NCI-H524 treated with DMSO at 0.1 percent for 48 hours (cell line): ENCODE data around the gene TAOK1.
A peak's percentile ranks its signal among the peaks of the same experiment; 100 is the strongest.
"Not testable (repeated sequence)": the region's sequence is repeated elsewhere in the genome, so short reads cannot be mapped to it uniquely, and the experiment has no call there.

Source experiments
- DNase-seq: peaks from one replicate; lab custom pipeline; 2025; lab: John Stamatoyannopoulos, UW

The TAOK1 gene

GRCh38 chr17:29445844-29446243, 55.7 kb downstream of the TAOK1 start:
- DNase-seq: no peak

- no peak for DNase-seq
Measured at GRCh38 chr17:29449865-29450671, 59.9 kb downstream of the TAOK1 start.

DNA sequence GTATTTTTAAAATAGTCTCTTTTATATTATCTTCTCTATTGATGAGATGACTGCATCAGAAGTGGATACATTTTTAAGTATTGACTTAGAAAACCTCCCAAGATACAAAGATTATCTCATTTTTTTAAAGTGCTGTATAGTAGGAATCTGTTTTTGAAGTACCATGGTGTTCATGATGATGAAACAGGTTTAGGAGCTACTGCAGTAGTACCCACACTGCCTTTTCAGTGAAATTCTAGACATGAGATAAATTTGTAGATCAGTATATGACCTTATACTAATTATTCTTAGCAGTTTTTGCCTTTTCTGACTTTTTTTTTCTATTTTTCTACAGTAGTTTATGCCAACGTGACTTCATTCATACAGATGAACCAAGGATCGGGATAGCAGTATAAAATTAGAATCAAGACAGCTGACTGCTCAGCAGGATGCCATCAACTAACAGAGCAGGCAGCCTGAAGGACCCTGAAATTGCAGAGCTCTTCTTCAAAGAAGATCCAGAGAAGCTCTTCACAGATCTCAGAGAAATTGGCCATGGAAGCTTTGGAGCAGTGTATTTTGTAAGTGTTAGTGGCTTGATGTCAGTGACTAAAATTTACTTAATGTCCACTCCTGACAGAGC, 61.1 kb downstream of the TAOK1 start:
- no peak for DNase-seq

DNA sequence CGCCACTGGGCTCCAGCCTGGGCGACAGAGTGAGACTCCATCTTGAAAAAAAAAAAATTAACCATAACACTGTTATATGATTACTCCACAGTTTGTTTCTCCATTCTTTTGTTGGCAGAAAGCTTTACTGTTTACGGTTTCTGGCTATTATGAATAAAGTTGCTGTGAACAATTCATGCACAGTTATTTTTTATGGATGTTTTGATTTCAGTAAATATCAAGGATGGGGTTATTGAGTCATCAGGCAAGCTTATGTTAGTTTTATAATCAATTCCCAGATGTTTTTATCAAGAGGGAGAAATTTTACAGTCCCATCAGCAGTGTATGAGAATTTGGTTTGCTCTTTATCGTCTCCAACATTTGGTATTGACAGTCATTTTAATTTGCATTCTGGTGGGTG, 67.9 kb downstream of the TAOK1 start:
- DNase-seq: no peak

DNA sequence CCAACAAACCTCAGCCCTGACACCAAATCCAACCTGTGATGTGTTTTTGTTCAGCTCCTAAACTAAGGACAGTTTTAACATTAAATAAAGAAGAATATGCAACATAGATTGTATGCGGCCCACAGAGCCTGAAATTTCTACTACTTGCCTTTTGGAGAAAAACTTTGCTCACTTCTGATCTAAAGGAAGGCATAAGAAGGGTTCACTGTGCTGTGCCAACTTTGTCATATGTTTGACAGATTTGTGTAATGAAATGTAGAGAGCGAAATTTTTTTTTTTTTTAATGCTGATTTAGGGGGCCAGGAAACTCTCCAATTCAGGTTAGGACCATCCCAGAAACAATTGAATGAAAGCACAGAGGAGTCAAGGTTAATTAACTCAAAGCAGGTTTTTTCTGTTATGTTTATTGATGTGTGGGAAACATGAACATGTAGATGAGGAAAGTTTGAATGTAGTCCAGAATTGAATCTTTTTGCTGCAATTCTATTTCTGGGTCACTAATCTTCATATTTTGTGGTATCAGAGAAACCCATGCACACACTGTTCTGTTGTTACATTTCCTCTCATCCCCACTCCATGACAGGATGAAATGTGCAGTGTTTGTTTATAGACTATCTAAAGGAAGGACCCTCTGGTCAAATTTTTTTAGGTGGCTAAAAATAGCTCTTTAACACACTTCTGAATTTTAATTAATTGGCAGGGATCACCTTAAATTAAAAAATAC, 71.5 kb downstream of the TAOK1 start:
- DNase-seq: no peak

- DNase-seq: no peak
Measured at GRCh38 chr17:29469276-29469675, 79.1 kb downstream of the TAOK1 start.

- not testable (repeated sequence) for DNase-seq
Measured at GRCh38 chr17:29473437-29473836, 83.3 kb downstream of the TAOK1 start.

DNA sequence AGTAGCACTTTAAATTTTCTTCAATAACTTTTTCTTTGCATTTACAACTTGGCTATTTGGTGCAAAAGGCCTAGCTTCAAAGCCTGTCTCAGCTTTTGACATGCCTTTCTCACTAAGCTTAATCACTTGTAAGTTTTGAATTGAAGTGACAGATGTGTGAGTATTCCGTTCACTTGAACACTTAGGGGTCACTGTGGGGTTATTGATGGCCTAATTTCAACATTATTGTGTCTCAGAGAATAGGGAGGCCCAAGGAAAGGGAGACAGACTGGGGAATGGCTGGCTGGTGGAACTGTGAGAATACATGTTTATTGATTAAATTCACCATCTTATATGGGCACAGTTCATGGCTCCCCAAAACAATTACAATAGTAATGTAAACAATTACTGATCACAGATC, 84.1 kb downstream of the TAOK1 start:
- DNase-seq: peak; percentile 23

- DNase-seq: no peak
Measured at GRCh38 chr17:29475891-29476290, 85.7 kb downstream of the TAOK1 start.

DNA sequence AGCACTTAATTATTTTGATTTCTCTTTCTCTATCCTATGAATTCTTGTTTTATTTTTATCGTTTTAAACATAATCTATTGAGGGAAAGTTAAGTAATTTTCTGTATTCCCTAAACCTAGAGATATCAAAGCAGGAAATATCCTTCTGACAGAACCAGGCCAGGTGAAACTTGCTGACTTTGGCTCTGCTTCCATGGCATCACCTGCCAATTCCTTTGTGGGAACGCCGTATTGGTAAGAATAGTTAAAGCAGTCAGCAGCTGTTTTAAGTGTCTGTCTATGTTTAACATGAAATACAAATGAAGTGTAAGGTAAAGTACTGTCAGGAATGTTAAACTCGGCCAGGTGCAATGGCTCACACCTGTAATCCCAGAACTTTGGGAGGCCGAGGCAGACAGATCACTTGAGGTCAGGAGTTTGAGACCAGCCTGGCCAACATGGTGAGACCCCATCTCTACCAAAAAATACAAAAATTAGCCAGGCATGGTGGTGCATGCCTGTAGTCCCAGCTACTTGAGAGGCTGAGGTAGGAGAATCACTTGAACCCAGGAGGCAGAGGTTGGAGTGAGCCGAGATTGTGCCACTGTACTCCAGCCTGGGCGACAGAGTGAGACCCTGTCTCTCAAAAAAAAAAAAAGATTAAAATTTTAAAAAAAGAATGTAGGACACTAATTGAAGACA, 90.2 kb downstream of the TAOK1 start:
- DNase-seq: not testable (repeated sequence)

DNA sequence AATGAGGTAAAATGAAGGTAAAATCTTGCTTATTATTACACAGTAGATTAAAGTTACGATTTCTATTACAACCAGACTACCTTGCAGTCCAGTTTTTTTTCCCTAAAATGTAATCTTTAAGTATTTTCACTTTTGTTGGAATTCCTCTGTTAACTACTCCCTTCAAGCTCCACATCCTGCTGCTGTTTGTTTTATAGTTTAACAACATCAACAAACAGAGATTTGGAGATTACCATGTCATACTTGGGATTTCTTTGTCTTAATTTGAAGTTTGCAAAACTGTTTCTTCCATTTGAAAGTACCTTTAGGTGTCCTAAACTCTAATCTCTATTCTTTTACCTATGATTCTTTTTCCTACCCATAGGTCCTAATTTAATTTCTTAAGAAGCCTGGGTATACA, 93.3 kb downstream of the TAOK1 start:
- DNase-seq: no peak

GRCh38 chr17:29495011-29495410, 104.8 kb downstream of the TAOK1 start:
- DNase-seq: no peak

DNA sequence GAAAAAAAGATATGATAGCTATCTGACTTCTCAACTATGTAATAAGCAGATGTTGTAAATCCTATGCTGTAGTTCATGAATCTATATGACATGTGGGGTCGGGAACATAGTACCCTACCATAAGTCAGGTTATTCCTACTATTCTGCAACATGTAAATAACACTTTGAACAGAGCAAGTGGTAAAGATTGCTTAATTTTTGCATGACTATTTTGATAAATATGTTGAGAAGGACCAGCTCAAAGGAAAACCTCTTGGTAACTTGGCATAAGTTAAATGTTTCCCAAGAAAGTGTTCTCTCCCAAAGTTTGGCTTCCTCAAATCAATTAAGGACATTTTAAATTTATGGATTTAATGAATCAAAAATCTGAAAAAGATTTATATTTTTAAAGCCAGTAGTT, 114.5 kb downstream of the TAOK1 start:
- no peak for DNase-seq

GRCh38 chr17:29505836-29506235, 115.7 kb downstream of the TAOK1 start:
- no peak for DNase-seq

DNA sequence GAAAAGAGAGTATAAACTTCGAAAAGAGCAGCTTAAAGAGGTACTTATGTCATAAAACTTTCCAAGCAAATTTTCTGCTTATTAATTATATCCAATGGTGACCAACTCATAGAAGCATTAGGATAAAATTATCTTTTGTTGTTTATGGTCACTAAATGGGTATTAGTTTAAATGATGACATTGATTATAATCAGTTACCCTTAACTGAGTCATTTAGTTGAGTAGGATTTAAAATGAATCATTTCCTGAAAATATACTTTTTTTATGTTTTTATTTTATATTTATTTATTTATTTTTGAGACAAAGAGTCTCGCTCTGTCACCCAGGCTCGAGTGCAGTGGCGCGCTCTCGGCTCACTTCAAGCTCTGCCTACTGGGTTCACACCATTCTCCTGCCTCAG, 120.8 kb downstream of the TAOK1 start:
- DNase-seq: no peak

GRCh38 chr17:29514792-29515191, 124.6 kb downstream of the TAOK1 start:
- DNase-seq: no peak

DNA sequence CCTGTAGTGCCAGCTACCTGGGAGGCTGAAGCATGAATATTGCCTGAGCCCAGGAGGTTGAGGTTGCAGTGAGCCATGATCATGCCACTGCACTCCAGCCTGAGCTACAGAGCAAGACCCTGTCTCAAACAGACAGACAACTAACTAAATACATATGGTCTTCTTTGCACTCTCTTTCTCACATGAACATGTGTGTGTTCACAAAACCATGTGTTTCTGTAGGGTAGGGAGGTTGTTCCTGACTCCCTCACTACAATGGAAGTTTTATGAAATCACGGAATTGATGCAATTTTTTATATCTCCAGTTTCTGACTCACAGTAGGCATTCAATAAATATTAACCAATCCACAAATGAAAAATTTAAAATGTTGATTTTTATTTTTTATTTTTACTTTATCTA, 128.2 kb downstream of the TAOK1 start:
- no peak for DNase-seq

- no peak for DNase-seq
Measured at GRCh38 chr17:29524692-29525091, 134.5 kb downstream of the TAOK1 start.

- no peak for DNase-seq
Measured at GRCh38 chr17:29526322-29526721, 136.2 kb downstream of the TAOK1 start.

GRCh38 chr17:29533976-29534375, 143.8 kb downstream of the TAOK1 start:
- DNase-seq: no peak

DNA sequence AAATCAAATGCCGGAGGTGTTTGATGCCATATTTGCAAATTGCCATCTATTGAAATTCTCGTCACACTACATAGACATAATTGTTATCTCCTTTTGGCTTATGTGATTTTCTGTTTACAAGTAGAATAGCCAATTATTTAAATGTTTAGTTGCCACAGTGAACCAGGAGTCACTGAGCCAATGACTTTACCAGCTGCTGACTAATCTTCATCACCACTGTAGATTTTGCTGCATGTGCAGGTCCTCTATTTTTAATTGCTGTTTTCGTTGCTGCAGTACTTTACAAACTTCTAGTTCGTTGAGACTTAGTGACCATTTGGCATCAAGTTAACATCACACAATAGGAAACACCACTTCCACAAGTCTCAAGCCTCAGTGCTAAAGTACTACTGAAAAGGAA, 153.9 kb downstream of the TAOK1 start:
- no peak for DNase-seq

DNA sequence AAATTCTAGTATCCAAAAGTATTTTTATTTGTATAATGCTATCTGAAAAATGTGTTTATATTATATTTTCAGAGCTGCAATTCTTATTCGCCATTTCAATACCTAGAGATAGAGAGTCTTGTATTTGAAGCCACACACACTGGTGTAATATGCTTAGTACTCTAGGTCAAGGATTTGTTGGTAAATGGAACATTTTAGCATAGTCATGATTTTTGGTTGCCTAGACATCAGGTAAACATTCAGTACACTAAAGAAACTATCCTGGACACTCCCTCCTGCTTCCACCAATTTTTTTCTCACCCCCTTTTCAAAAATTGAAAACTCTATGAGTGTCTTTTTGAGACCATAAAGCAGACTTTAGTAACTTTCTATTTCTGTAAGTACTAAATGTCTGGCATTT, 155.9 kb downstream of the TAOK1 start:
- DNase-seq: no peak

- no peak for DNase-seq
Measured at GRCh38 chr17:29546830-29547229, 156.7 kb downstream of the TAOK1 start.
